ENCODE measurements around the gene RPH3AL.

RPH3AL gene

GRCh38 chr17:165939-166338 lies 186.7 kb downstream of the RPH3AL start:
- H3K4me1 ChIP-seq (ENCODE audit: control insufficient read depth in 1 of 2, insufficient read depth in 2 of 2, low read length in 2 of 2) = no peaks in the 10 kb centered on the region
- H3K27ac ChIP-seq (ENCODE audit: low read depth, low read length) = no peak overlapping the region
- H3K36me3 ChIP-seq (ENCODE audit: control insufficient read depth in 1 of 2, insufficient read depth in 2 of 2, low read length in 2 of 2) = no peaks in the 10 kb centered on the region
- no peaks in the 10 kb centered on the region for H3K27me3 ChIP-seq (ENCODE audit: control insufficient read depth in 1 of 2, insufficient read depth in 2 of 2, low read length in 2 of 2)
- no peak overlapping the region for H3K9ac ChIP-seq (ENCODE audit: low read depth in 1 of 2, low read length in 2 of 2)
- no peaks in the 10 kb centered on the region for H3K9me3 ChIP-seq (ENCODE audit: control insufficient read depth in 1 of 2, low read length in 2 of 2)
- H3K4me3 ChIP-seq (ENCODE audit: low read depth in 1 of 2, low read length in 2 of 2) = no peak overlapping the region

- Histone ChIP-seq H3K4me1 (ENCODE audit: control insufficient read depth in 1 of 2, insufficient read depth in 2 of 2, low read length in 2 of 2) (no peaks in the 10 kb centered on the region), H3K4me3 (ENCODE audit: low read depth in 1 of 2, low read length in 2 of 2) (no peak overlapping the region), H3K9ac (ENCODE audit: low read depth in 1 of 2, low read length in 2 of 2) (no peak overlapping the region), H3K36me3 (ENCODE audit: control insufficient read depth in 1 of 2, insufficient read depth in 2 of 2, low read length in 2 of 2) (no peaks in the 10 kb centered on the region), H3K27ac (ENCODE audit: low read depth, low read length) (no peak overlapping the region), H3K27me3 (ENCODE audit: control insufficient read depth in 1 of 2, insufficient read depth in 2 of 2, low read length in 2 of 2) (no peaks in the 10 kb centered on the region), H3K9me3 (ENCODE audit: control insufficient read depth in 1 of 2, low read length in 2 of 2) (no peaks in the 10 kb centered on the region)
Measured at GRCh38 chr17:164303-165235, 188.0 kb downstream of the RPH3AL start.

GRCh38 chr17:163514-164098 lies 189.0 kb downstream of the RPH3AL start:
- H3K9me3 ChIP-seq (ENCODE audit: control insufficient read depth in 1 of 2, low read length in 2 of 2) = no peaks in the 10 kb centered on the region
- H3K27me3 ChIP-seq (ENCODE audit: control insufficient read depth in 1 of 2, insufficient read depth in 2 of 2, low read length in 2 of 2) = no peaks in the 10 kb centered on the region
- H3K4me1 ChIP-seq (ENCODE audit: control insufficient read depth in 1 of 2, insufficient read depth in 2 of 2, low read length in 2 of 2) = no peaks in the 10 kb centered on the region
- no peak overlapping the region for H3K27ac ChIP-seq (ENCODE audit: low read depth, low read length)
- H3K9ac ChIP-seq (ENCODE audit: low read depth in 1 of 2, low read length in 2 of 2) = no peak overlapping the region
- no peak overlapping the region for H3K4me3 ChIP-seq (ENCODE audit: low read depth in 1 of 2, low read length in 2 of 2)
- H3K36me3 ChIP-seq (ENCODE audit: control insufficient read depth in 1 of 2, insufficient read depth in 2 of 2, low read length in 2 of 2) = no peaks in the 10 kb centered on the region

GRCh38 chr17:162689-163088 lies 189.9 kb downstream of the RPH3AL start:
- Histone ChIP-seq H3K36me3 (ENCODE audit: control insufficient read depth in 1 of 2, insufficient read depth in 2 of 2, low read length in 2 of 2) (no peaks in the 10 kb centered on the region), H3K27me3 (ENCODE audit: control insufficient read depth in 1 of 2, insufficient read depth in 2 of 2, low read length in 2 of 2) (no peaks in the 10 kb centered on the region), H3K9me3 (ENCODE audit: control insufficient read depth in 1 of 2, low read length in 2 of 2) (no peaks in the 10 kb centered on the region), H3K9ac (ENCODE audit: low read depth in 1 of 2, low read length in 2 of 2) (no peak overlapping the region), H3K27ac (ENCODE audit: low read depth, low read length) (no peak overlapping the region), H3K4me1 (ENCODE audit: control insufficient read depth in 1 of 2, insufficient read depth in 2 of 2, low read length in 2 of 2) (no peaks in the 10 kb centered on the region), H3K4me3 (ENCODE audit: low read depth in 1 of 2, low read length in 2 of 2) (no peak overlapping the region)

All from duodenal mucosa (tissue), 2 donors.